ENCODE data around the gene PRADC1. TPM values are rescaled to one million over a fixed set of nuclear protein-coding genes. Genes with fewer than 3 reads are reported as not detected.

Gene PRADC1
- total RNA-seq, 1 donor from 2014 or later: 5.8 TPM

DNA sequence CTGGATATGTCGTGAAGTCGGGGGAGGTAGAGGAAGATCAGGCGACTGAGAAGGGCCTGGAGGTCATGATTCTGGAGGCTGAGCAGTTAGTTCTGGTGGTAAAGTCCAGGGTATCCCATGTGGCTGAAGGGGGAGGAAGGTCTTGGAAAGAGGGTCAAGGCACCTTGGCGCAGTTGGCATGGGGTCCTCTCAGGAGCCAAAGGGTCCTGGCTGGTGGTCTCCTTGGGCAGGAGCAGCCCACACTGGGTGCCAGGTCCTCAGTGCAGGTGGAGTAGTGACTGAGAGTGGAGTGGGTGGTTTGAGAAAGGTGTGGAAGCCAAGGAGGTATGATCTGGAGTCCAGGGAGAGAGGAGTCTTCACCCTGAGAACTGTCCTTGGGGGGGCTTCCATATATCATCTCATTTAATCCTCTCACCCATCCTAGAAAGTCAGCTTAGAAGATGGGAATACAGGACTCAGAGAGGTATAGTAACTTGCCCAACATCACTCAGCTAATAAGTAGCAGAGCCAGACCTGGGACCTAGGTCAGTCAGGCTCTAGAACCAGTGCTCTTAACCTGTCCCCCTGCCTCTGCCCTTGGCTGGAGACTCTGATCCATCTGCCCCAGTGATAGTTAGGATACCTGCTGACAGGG is 26.8 kb upstream of the PRADC1 start:
- no peak overlapping the region for H3K4me3 ChIP-seq (ENCODE audit: low read depth, low read length)
- TF ChIP-seq, protein P1, sequence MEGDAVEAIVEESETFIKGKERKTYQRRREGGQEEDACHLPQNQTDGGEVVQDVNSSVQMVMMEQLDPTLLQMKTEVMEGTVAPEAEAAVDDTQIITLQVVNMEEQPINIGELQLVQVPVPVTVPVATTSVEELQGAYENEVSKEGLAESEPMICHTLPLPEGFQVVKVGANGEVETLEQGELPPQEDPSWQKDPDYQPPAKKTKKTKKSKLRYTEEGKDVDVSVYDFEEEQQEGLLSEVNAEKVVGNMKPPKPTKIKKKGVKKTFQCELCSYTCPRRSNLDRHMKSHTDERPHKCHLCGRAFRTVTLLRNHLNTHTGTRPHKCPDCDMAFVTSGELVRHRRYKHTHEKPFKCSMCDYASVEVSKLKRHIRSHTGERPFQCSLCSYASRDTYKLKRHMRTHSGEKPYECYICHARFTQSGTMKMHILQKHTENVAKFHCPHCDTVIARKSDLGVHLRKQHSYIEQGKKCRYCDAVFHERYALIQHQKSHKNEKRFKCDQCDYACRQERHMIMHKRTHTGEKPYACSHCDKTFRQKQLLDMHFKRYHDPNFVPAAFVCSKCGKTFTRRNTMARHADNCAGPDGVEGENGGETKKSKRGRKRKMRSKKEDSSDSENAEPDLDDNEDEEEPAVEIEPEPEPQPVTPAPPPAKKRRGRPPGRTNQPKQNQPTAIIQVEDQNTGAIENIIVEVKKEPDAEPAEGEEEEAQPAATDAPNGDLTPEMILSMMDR (IDR thresholded peaks at IDR 0.05; ENCODE audit: insufficient read depth, low read length, severe bottlenecking): no peak
- no peaks in the 10 kb centered on the region for H3K36me3 ChIP-seq (ENCODE audit: control insufficient read depth, insufficient read depth, low read length)
- H3K27me3 ChIP-seq (ENCODE audit: control insufficient read depth, insufficient read depth, low read length): no peaks in the 10 kb centered on the region
- no peak for DNase-seq (ENCODE audit: low read depth)
- no peak for FAIRE-seq

DNA sequence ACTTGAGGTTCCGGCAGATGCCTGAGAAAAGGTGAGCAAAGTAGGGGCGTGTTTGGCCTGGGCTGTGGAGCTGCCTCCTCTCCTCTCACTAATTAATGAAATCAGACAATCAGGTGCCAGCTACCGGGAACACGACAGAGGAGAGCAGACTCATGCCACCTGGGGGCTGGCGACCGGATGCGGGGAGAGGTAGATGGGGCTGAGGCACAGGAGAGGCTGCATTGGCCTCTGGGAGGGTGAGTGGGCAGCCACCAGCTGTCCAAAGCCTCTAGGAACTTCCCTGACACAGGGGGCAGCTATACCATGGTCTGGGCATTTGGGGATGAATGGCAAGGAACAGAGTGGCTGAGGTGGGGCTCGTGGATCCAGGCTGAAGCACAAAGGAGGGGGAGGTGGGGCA is 26.2 kb upstream of the PRADC1 start:
- TF ChIP-seq, protein P1 (IDR thresholded peaks at IDR 0.05; ENCODE audit: insufficient read depth, low read length, severe bottlenecking): no peak
- Histone ChIP-seq H3K27me3 (ENCODE audit: control insufficient read depth, insufficient read depth, low read length) (no peaks in the 10 kb centered on the region), H3K4me3 (ENCODE audit: low read depth, low read length) (no peak overlapping the region), H3K36me3 (ENCODE audit: control insufficient read depth, insufficient read depth, low read length) (no peaks in the 10 kb centered on the region)
- DNase-seq (ENCODE audit: low read depth) (no peak), FAIRE-seq (no peak)

DNA sequence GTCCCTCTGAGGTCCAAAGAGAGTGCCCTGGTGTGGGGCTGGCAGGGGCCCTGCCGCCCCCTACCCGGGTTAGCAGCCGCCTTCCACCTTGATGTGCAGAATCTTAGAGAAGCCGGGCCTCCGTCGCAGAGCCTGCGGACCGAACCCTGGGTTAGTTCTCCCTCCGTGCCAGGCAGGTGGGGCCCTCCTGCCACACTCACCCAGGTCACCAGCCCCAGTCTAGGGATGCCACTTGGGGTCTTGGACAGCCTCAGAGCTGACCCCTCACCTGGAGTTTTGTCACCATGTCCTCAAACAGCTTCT is 25.8 kb upstream of the PRADC1 start:
- peaks cover 1% of the 10 kb centered on the region for H3K36me3 ChIP-seq (ENCODE audit: control insufficient read depth, insufficient read depth, low read length)
- H3K4me3 ChIP-seq (ENCODE audit: low read depth, low read length): no peak overlapping the region
- H3K27me3 ChIP-seq (ENCODE audit: control insufficient read depth, insufficient read depth, low read length): no peaks in the 10 kb centered on the region
- TF ChIP-seq, protein P1 (IDR thresholded peaks at IDR 0.05; ENCODE audit: insufficient read depth, low read length, severe bottlenecking): no peak
- DNase-seq (ENCODE audit: low read depth) (no peak), FAIRE-seq (no peak)

DNA sequence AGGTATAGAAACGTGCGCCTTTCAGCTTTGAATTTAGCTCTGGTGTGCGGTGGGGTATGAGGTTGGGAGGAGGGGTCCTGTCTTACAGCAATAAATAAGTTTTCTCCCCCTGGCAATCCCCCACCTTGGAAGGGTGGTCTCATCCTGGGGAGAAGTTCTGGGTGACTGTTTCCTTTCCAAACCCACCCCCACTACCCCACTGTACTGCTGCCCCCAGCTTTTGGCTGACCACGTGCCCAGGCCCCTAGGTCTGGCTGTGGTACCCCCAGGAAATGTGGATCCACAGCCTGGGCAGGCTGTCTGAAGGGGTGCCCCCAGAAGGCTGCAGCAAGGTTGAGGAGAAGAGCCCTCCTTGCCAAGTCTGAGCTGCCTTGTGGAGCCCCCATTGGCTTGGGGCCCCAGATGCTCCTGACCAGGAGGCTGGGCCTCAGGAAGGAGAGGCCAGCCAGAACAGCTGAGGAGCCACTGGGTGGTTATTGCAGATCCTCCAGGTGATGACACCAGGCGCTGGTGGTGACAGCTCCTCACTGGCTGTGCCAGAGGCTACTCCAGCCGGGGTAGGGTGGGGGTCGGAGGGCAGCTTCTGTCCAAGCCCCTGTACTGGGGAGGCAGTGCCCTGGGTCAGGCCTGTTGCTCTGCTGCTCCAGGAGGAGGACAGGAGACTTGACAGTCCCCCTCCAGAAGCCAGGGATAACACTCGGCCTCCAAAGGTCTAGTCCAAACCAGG is 25.3 kb upstream of the PRADC1 start:
- Histone ChIP-seq H3K36me3 (ENCODE audit: control insufficient read depth, insufficient read depth, low read length) (peaks cover 1% of the 10 kb centered on the region), H3K4me3 (ENCODE audit: low read depth, low read length) (no peak overlapping the region), H3K27me3 (ENCODE audit: control insufficient read depth, insufficient read depth, low read length) (no peaks in the 10 kb centered on the region)
- TF ChIP-seq, protein P1 (IDR thresholded peaks at IDR 0.05; ENCODE audit: insufficient read depth, low read length, severe bottlenecking): no peak
- DNase-seq (ENCODE audit: low read depth) (no peak), FAIRE-seq (no peak)

DNA sequence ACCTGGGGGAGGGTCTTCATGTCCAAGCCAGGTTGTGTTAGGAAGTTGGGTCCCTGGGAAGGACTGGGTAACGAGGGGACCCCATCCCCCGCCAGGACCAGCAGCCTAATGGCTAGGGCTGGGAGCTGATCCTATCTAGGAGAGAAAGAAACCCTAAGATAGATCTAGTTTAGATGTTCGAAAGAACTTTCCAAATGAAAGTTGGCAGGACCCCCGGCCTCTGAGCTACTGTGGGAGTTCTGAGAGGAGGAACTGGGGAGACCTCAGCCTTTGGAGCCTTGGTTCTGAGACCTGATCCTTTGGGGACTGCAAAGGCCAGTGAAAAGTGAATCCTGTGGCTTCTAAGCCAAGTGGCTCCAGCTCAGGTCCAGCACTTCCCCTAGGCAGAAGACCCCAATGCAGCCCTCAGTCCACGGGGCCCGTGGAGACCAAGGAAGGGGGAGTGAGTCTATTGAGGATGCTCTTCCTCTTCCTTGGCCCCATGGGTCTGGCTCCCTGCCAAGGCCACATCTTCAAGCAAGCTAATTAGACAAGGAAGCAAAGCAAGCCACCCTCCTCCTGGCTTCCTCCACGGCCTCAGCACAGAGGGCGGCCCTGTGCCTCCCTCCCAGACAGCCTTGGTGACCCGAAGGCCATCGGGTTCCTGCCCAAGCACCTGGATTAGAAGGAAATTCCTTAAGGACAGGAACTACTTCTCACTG is 24.5 kb upstream of the PRADC1 start:
- FAIRE-seq (no peak), DNase-seq (ENCODE audit: low read depth) (no peak)
- Histone ChIP-seq H3K27me3 (ENCODE audit: control insufficient read depth, insufficient read depth, low read length) (no peaks in the 10 kb centered on the region), H3K4me3 (ENCODE audit: low read depth, low read length) (no peak overlapping the region), H3K36me3 (ENCODE audit: control insufficient read depth, insufficient read depth, low read length) (peaks cover 7% of the 10 kb centered on the region)
- TF ChIP-seq, protein P1 (IDR thresholded peaks at IDR 0.05; ENCODE audit: insufficient read depth, low read length, severe bottlenecking): no peak

Data from bronchial epithelial cell (primary cell).